BE2C (cell line): ENCODE data around the gene INAFM1.

ENCODE experiments used
- DNase-seq: peaks from one replicate; pipeline ENCODE4 v3.0.0-alpha.2; 2020
- H3K27me3 ChIP-seq: fragments of 250-450 bp; sonication (Bioruptor Pico); 2 replicates; pipeline ENCODE4 v1.5.1; 2020; ENCODE audit warnings: mild to moderate bottlenecking
- H3K36me3 ChIP-seq: fragments of 250-450 bp; sonication (Bioruptor Pico); 2 replicates; pipeline ENCODE4 v1.5.1; 2020; ENCODE audit warnings: mild to moderate bottlenecking
- H3K4me1 ChIP-seq: fragments of 250-450 bp; sonication (Bioruptor Pico); 2 replicates; pipeline ENCODE4 v1.5.1; 2020
- H3K4me3 ChIP-seq: 2 replicates; pipeline ENCODE4 v1.5.1; 2011; ENCODE audit warnings: low read depth, low read length
- H3K9me3 ChIP-seq: fragments of 250-450 bp; sonication (Bioruptor Pico); 2 replicates; pipeline ENCODE4 v1.5.1; 2020
- CTCF ChIP-seq: IDR thresholded peaks from 2 replicates; pipeline ENCODE4 v1.5.1; 2012; ENCODE audit warnings: mild to moderate bottlenecking, low read depth, low read length

The INAFM1 gene

GRCh38 chr19:47315125-47315821 lies 40.6 kb downstream of the INAFM1 start:
- H3K4me1 ChIP-seq: no peaks in the 10 kb centered on the region
- H3K9me3 ChIP-seq: no peaks in the 10 kb centered on the region; the same call in 1 of the 2 replicates
- TF ChIP-seq CTCF: no peak
- no peaks in the 10 kb centered on the region for H3K36me3 ChIP-seq
- no peak for DNase-seq
- peaks cover 7% of the 10 kb centered on the region; the same call in 1 of the 2 replicates for H3K27me3 ChIP-seq
- H3K4me3 ChIP-seq: no peak overlapping the region

GRCh38 chr19:47316513-47316912 lies 41.8 kb downstream of the INAFM1 start:
- peaks cover 3% of the 10 kb centered on the region; the same call in 1 of the 2 replicates for H3K27me3 ChIP-seq
- no peaks in the 10 kb centered on the region for H3K4me1 ChIP-seq

GRCh38 chr19:47319923-47320871 lies 45.5 kb downstream of the INAFM1 start:
- TF ChIP-seq CTCF: no peak
- H3K36me3 ChIP-seq: no peaks in the 10 kb centered on the region
- H3K9me3 ChIP-seq: no peaks in the 10 kb centered on the region; the same call in none of the 2 replicates
- no peaks in the 10 kb centered on the region for H3K4me1 ChIP-seq
- H3K27me3 ChIP-seq: peaks cover 14% of the 10 kb centered on the region
- H3K4me3 ChIP-seq: no peak overlapping the region
- no peak for DNase-seq

More at GRCh38 chr19:47316513-47316912, 41.8 kb downstream of the INAFM1 start:
- Histone ChIP-seq H3K9me3 (no peaks in the 10 kb centered on the region; the same call in 1 of the 2 replicates), H3K36me3 (no peaks in the 10 kb centered on the region), H3K4me3 (no peak overlapping the region)
- DNase-seq: no peak
- no peak for TF ChIP-seq CTCF

- TF ChIP-seq CTCF: no peak
- peaks cover 19% of the 10 kb centered on the region for H3K27me3 ChIP-seq
- DNase-seq: no peak
- H3K9me3 ChIP-seq: no peaks in the 10 kb centered on the region; the same call in none of the 2 replicates
- no peaks in the 10 kb centered on the region for H3K36me3 ChIP-seq
- H3K4me3 ChIP-seq: no peak overlapping the region
- no peaks in the 10 kb centered on the region for H3K4me1 ChIP-seq
Measured at GRCh38 chr19:47321630-47322029, 46.9 kb downstream of the INAFM1 start.

DNA sequence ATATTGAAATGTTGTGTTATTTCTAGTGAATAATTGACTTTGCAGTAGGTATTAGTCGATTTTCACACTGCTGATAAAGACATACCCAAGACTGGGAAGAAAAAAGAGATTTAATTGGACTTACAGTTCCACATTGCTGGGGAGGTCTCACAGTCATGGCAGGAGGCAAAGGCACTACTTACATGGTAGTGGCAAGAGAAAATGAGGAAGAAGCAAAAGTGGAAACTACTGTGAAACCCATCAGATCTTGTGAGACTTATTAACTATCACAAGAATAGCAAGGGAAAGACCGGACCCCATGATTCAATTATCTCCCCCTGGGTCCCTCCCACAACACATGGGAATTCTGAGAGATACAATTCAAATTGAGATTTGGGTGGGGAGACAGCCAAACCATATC lies 47.4 kb downstream of the INAFM1 start:
- no peaks in the 10 kb centered on the region for H3K4me1 ChIP-seq
- H3K4me3 ChIP-seq: no peak overlapping the region
- H3K27me3 ChIP-seq: peaks cover 19% of the 10 kb centered on the region
- DNase-seq: no peak
- TF ChIP-seq CTCF: no peak
- no peaks in the 10 kb centered on the region for H3K36me3 ChIP-seq
- no peaks in the 10 kb centered on the region; the same call in none of the 2 replicates for H3K9me3 ChIP-seq
